Osteoblast (primary cell): ENCODE results near the gene ZNF215. TPM values are rescaled to one million over a fixed set of nuclear protein-coding genes. Genes with fewer than 3 reads are reported as not detected.
"Not testable (repeated sequence)": the region's sequence is repeated elsewhere in the genome, so short reads cannot be mapped to it uniquely, and the experiment has no call there.

Experiments
- DNase-seq: peaks from one replicate; pipeline ENCODE4 v3.0.0; 2011; ENCODE audit warnings: low spot score, mixed read lengths; ENCODE audit not compliant: insufficient read length; ENCODE audit errors: missing footprints
- H2AFZ ChIP-seq: 2 replicates; pipeline ENCODE4 v1.6.0; 2011; ENCODE audit warnings: mild to moderate bottlenecking, low read length
- H3K27ac ChIP-seq: 2 replicates; pipeline ENCODE4 v1.5.1; 2011; ENCODE audit warnings: mild to moderate bottlenecking, low read depth, low read length, moderate library complexity
- H3K27me3 ChIP-seq: 2 replicates; pipeline ENCODE4 v1.6.0; 2012; ENCODE audit warnings: mild to moderate bottlenecking, control low read depth, inconsistent platforms, low read length, moderate library complexity; ENCODE audit not compliant: insufficient read depth
- H3K36me3 ChIP-seq: 2 replicates; pipeline ENCODE4 v1.5.1; 2011; ENCODE audit warnings: mild to moderate bottlenecking, low read length, control low read depth, moderate library complexity; ENCODE audit not compliant: insufficient read depth
- H3K4me1 ChIP-seq: 2 replicates; pipeline ENCODE4 v1.5.1; 2011; ENCODE audit warnings: mild to moderate bottlenecking, low read length, control low read depth, moderate library complexity; ENCODE audit not compliant: insufficient read depth
- H3K4me2 ChIP-seq: 2 replicates; pipeline ENCODE4 v1.6.0; 2011; ENCODE audit warnings: mild to moderate bottlenecking, low read length; ENCODE audit not compliant: insufficient read depth
- H3K4me3 ChIP-seq: fragments of 200-600 bp; sonication (generic); 3 replicates; pipeline ENCODE4 v1.5.1; 2012; ENCODE audit warnings: mild to moderate bottlenecking, low read length, inconsistent platforms; ENCODE audit not compliant: insufficient read depth
- H3K79me2 ChIP-seq: 2 replicates; pipeline ENCODE4 v1.6.0; 2012; ENCODE audit warnings: mild to moderate bottlenecking, low read length, control low read depth, inconsistent platforms; ENCODE audit not compliant: insufficient read depth
- H3K9me3 ChIP-seq: 2 replicates; pipeline ENCODE4 v1.5.1; 2011; ENCODE audit warnings: low read depth, low read length, control low read depth
- H4K20me1 ChIP-seq: 2 replicates; pipeline ENCODE4 v1.6.0; 2012; ENCODE audit warnings: mild to moderate bottlenecking, low read length, control low read depth; ENCODE audit not compliant: insufficient read depth
- total RNA-seq: library from RNA; depleted of rRNA; stranded (reverse); fragments of >200 nt; gene quantifications from 2 replicates; pipeline ENCODE4 v1.2.3, GENCODE V29; 2012
- TF ChIP-seq, protein P1 (sequence below): IDR thresholded peaks from 2 replicates; pipeline ENCODE4 v1.5.1; 2011; ENCODE audit warnings: mild to moderate bottlenecking, low read depth, low read length, moderate library complexity; ENCODE audit errors: extremely low read depth

ZNF215 gene
- 4.3 and 5.0 TPM in 2 replicates for total RNA-seq

DNA sequence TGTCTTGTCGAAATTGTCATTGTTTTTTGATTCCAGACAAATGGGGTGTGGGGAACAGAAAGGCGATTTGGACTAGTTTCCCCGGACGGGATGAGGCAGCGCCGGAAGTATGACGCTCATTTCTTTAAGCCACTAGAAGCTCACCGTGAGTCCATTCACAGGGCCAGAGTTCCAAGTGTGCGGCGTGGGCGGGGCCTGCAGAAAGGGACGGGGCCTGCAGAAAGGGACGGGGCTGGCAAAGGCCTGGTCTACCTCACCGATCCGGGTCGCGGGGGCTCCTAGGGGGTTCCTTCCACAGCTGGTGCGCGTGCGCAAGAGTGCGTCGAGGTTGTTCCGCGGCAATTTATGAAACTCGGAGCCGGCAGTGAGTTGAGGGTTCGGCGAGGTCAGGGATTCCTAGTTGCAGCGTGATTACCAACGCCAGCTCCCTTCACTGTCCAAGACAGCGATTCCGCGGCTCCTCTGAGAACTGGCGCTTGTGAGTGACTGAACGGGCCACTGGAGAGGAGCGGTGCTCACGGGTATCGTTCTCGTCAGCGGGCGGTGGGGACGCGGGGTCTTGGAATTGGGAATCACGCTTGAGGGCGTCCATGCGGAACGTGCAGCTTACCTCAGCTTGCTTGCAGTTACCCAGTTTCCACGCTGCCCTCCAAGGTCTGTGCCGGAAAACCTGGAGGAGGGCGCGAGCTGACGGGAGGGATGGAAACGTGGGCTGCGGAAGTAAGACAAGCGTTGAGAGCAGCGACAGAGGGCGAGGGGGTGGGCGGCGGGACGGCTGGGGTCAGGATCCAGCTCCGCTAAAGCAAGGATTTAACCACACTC lies at the start of gene ZNF215:
Gene ZNF215, plus strand, starts transcription at position 219 of the 822 bp plus-strand sequence. CDS start 5,847 bp downstream, outside the sequence.
- Histone ChIP-seq H3K27ac (peak within 1 kb of the TSS; percentile 78), H2AFZ (peak within 1 kb of the TSS; percentile 99), H3K79me2 (no peaks in the 10 kb centered on the region), H3K27me3 (no peaks in the 10 kb centered on the region), H3K36me3 (no peaks in the 10 kb centered on the region), H3K9me3 (no peaks in the 10 kb centered on the region), H3K4me3 (peak within 1 kb of the TSS; percentile 92), H4K20me1 (no peaks in the 10 kb centered on the region), H3K4me1 (peaks cover 20% of the 10 kb centered on the region), H3K4me2 (peak within 1 kb of the TSS; percentile 98)
- DNase-seq: peak; percentile 92
- TF ChIP-seq, protein P1, sequence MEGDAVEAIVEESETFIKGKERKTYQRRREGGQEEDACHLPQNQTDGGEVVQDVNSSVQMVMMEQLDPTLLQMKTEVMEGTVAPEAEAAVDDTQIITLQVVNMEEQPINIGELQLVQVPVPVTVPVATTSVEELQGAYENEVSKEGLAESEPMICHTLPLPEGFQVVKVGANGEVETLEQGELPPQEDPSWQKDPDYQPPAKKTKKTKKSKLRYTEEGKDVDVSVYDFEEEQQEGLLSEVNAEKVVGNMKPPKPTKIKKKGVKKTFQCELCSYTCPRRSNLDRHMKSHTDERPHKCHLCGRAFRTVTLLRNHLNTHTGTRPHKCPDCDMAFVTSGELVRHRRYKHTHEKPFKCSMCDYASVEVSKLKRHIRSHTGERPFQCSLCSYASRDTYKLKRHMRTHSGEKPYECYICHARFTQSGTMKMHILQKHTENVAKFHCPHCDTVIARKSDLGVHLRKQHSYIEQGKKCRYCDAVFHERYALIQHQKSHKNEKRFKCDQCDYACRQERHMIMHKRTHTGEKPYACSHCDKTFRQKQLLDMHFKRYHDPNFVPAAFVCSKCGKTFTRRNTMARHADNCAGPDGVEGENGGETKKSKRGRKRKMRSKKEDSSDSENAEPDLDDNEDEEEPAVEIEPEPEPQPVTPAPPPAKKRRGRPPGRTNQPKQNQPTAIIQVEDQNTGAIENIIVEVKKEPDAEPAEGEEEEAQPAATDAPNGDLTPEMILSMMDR: no peak

DNA sequence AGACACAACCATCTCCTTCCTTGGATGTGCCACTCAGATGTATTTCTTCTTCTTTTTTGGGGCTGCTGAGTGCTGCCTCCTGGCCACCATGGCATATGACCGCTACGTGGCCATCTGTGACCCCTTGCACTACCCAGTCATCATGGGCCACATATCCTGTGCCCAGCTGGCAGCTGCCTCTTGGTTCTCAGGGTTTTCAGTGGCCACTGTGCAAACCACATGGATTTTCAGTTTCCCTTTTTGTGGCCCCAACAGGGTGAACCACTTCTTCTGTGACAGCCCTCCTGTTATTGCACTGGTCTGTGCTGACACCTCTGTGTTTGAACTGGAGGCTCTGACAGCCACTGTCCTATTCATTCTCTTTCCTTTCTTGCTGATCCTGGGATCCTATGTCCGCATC lies 49.3 kb upstream of the ZNF215 start:
- no peak for DNase-seq
- no peak overlapping the region for H3K4me3 ChIP-seq
- H3K4me1 ChIP-seq: no peaks in the 10 kb centered on the region
- H3K36me3 ChIP-seq: no peaks in the 10 kb centered on the region
- no peak overlapping the region for H3K27ac ChIP-seq
- no peaks in the 10 kb centered on the region for H3K27me3 ChIP-seq
- H3K9me3 ChIP-seq: no peaks in the 10 kb centered on the region
- no peaks in the 10 kb centered on the region for H4K20me1 ChIP-seq
- no peaks in the 10 kb centered on the region for H3K79me2 ChIP-seq
- no peak overlapping the region for H3K4me2 ChIP-seq
- no peak overlapping the region for H2AFZ ChIP-seq
- TF ChIP-seq, protein P1: no peak

DNA sequence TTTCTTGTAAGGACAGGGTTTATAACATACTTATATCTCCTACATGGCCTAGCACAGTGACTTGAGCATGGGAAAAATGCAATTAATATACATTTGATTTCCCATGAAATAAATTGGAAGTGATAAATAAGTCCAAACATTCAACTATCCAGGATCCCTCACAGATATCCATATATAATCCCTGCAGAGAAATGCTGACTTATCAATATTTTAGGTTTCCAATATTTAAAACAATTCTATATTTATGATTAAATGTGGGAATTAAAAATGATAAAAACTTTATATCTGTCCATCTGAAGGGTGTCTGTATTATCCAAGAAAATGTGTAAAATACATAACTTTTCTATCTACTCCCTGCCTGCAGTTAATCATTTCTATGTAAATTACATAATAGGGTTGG lies 43.5 kb upstream of the ZNF215 start:
- no peak overlapping the region for H3K27ac ChIP-seq
- no peaks in the 10 kb centered on the region for H3K27me3 ChIP-seq
- no peaks in the 10 kb centered on the region for H3K79me2 ChIP-seq

DNA sequence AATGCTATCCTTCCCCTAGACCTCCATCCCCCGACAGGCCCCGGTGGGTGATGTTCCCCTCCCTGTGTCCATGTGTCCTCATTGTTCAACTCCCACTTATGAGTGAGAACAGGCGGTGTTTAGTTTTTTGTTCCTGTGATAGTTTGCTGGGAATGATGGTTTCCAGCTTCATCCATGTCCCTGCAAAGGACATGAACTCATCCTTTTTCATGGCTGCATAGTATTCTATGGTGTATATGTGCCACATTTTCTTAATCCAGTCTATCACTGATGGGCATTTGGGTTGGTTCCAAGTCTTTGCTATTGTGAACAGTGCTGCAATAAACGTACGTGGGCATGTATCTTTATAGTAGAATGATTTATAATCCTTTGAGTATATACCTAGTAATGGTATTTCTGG lies 38.5 kb upstream of the ZNF215 start:
- H3K79me2 ChIP-seq, H3K4me2 ChIP-seq, H2AFZ ChIP-seq, H3K4me1 ChIP-seq, H3K4me3 ChIP-seq, H3K27ac ChIP-seq, H3K9me3 ChIP-seq, H4K20me1 ChIP-seq, H3K36me3 ChIP-seq, H3K27me3 ChIP-seq, DNase-seq: not testable (repeated sequence)

More for the DNA sequence above, 43.5 kb upstream of the ZNF215 start:
- H3K36me3 ChIP-seq: no peaks in the 10 kb centered on the region
- TF ChIP-seq, protein P1: no peak
- H3K9me3 ChIP-seq: no peaks in the 10 kb centered on the region
- H3K4me3 ChIP-seq: no peak overlapping the region
- H2AFZ ChIP-seq: no peak overlapping the region
- no peaks in the 10 kb centered on the region for H3K4me1 ChIP-seq
- no peaks in the 10 kb centered on the region for H4K20me1 ChIP-seq
- no peak overlapping the region for H3K4me2 ChIP-seq
- DNase-seq: no peak
